Osteoblast (primary cell): ENCODE results near the gene PRKN. TPM values are rescaled to one million over a fixed set of nuclear protein-coding genes. Genes with fewer than 3 reads are reported as not detected.

Experiments used
- DNase-seq: peaks from one replicate; pipeline ENCODE4 v3.0.0; 2011; ENCODE audit warnings: low spot score, mixed read lengths; ENCODE audit not compliant: insufficient read length; ENCODE audit errors: missing footprints
- H2AFZ ChIP-seq: 2 replicates; pipeline ENCODE4 v1.6.0; 2011; ENCODE audit warnings: mild to moderate bottlenecking, low read length
- H3K27ac ChIP-seq: 2 replicates; pipeline ENCODE4 v1.5.1; 2011; ENCODE audit warnings: mild to moderate bottlenecking, low read depth, low read length, moderate library complexity
- H3K27me3 ChIP-seq: 2 replicates; pipeline ENCODE4 v1.6.0; 2012; ENCODE audit warnings: mild to moderate bottlenecking, control low read depth, inconsistent platforms, low read length, moderate library complexity; ENCODE audit not compliant: insufficient read depth
- H3K36me3 ChIP-seq: 2 replicates; pipeline ENCODE4 v1.5.1; 2011; ENCODE audit warnings: mild to moderate bottlenecking, low read length, control low read depth, moderate library complexity; ENCODE audit not compliant: insufficient read depth
- H3K4me1 ChIP-seq: 2 replicates; pipeline ENCODE4 v1.5.1; 2011; ENCODE audit warnings: mild to moderate bottlenecking, low read length, control low read depth, moderate library complexity; ENCODE audit not compliant: insufficient read depth
- H3K4me2 ChIP-seq: 2 replicates; pipeline ENCODE4 v1.6.0; 2011; ENCODE audit warnings: mild to moderate bottlenecking, low read length; ENCODE audit not compliant: insufficient read depth
- H3K4me3 ChIP-seq: fragments of 200-600 bp; sonication (generic); 3 replicates; pipeline ENCODE4 v1.5.1; 2012; ENCODE audit warnings: mild to moderate bottlenecking, low read length, inconsistent platforms; ENCODE audit not compliant: insufficient read depth
- H3K79me2 ChIP-seq: 2 replicates; pipeline ENCODE4 v1.6.0; 2012; ENCODE audit warnings: mild to moderate bottlenecking, low read length, control low read depth, inconsistent platforms; ENCODE audit not compliant: insufficient read depth
- H3K9me3 ChIP-seq: 2 replicates; pipeline ENCODE4 v1.5.1; 2011; ENCODE audit warnings: low read depth, low read length, control low read depth
- H4K20me1 ChIP-seq: 2 replicates; pipeline ENCODE4 v1.6.0; 2012; ENCODE audit warnings: mild to moderate bottlenecking, low read length, control low read depth; ENCODE audit not compliant: insufficient read depth
- total RNA-seq: library from RNA; depleted of rRNA; stranded (reverse); fragments of >200 nt; gene quantifications from 2 replicates; pipeline ENCODE4 v1.2.3, GENCODE V29; 2012
- TF ChIP-seq, protein P1 (sequence below): IDR thresholded peaks from 2 replicates; pipeline ENCODE4 v1.5.1; 2011; ENCODE audit warnings: mild to moderate bottlenecking, low read depth, low read length, moderate library complexity; ENCODE audit errors: extremely low read depth

PRKN gene
- total RNA-seq, 1 donor: 2.9 TPM

DNA sequence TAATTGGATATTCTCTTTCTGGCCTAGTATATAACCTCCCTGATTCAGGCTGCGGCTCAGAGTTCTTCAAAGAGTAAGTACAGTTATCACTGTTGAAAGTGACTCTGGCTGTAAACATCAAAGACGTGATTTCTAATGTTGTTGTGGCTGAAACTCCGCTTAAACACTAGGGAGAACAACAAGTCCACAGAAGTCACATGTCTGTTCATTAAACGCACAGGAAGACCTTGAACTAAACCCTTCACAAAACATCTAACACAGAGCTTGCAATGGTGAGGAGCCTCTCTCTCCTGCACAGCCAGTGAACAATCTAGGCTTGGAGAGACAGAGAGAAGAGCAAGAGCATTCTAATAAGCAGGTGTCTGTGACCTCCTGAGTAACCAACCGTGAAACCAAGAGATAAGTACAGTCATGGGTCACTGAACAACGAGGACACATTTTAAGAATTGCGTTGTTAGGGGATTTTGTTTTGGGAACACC is 249.3 kb downstream of the PRKN start:
- Histone ChIP-seq H3K79me2 (no peaks in the 10 kb centered on the region), H2AFZ (no peak overlapping the region), H3K9me3 (peaks cover 4% of the 10 kb centered on the region), H3K4me3 (no peak overlapping the region), H3K4me1 (no peaks in the 10 kb centered on the region), H3K27ac (no peak overlapping the region), H3K36me3 (no peaks in the 10 kb centered on the region), H3K4me2 (no peak overlapping the region), H4K20me1 (no peaks in the 10 kb centered on the region), H3K27me3 (no peaks in the 10 kb centered on the region)
- DNase-seq: no peak
- TF ChIP-seq, protein P1, sequence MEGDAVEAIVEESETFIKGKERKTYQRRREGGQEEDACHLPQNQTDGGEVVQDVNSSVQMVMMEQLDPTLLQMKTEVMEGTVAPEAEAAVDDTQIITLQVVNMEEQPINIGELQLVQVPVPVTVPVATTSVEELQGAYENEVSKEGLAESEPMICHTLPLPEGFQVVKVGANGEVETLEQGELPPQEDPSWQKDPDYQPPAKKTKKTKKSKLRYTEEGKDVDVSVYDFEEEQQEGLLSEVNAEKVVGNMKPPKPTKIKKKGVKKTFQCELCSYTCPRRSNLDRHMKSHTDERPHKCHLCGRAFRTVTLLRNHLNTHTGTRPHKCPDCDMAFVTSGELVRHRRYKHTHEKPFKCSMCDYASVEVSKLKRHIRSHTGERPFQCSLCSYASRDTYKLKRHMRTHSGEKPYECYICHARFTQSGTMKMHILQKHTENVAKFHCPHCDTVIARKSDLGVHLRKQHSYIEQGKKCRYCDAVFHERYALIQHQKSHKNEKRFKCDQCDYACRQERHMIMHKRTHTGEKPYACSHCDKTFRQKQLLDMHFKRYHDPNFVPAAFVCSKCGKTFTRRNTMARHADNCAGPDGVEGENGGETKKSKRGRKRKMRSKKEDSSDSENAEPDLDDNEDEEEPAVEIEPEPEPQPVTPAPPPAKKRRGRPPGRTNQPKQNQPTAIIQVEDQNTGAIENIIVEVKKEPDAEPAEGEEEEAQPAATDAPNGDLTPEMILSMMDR: no peak

DNA sequence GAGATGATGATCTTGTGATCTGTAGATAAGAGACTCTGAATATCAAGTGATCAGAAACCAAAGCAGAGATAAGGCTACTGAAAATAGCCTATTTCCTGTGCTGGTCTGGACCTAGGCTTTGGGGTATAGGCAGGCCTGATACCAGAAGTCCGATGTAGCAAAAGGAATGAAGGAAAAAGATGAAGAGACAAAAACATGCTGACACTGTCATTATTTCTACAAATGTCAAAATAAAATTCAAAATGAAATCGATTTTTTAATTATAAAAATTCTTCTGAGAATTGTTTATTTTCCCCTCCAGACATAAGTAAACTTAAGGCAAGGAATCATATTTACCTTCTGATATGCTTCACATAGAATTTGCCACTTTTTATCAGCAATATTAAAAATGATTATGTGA is 252.8 kb downstream of the PRKN start:
- Histone ChIP-seq H3K36me3 (no peaks in the 10 kb centered on the region), H4K20me1 (no peaks in the 10 kb centered on the region), H3K9me3 (peaks cover 4% of the 10 kb centered on the region), H3K4me3 (no peak overlapping the region), H3K27me3 (no peaks in the 10 kb centered on the region), H2AFZ (no peak overlapping the region), H3K27ac (no peak overlapping the region), H3K4me1 (no peaks in the 10 kb centered on the region), H3K79me2 (no peaks in the 10 kb centered on the region), H3K4me2 (no peak overlapping the region)
- no peak for DNase-seq
- TF ChIP-seq, protein P1: no peak

DNA sequence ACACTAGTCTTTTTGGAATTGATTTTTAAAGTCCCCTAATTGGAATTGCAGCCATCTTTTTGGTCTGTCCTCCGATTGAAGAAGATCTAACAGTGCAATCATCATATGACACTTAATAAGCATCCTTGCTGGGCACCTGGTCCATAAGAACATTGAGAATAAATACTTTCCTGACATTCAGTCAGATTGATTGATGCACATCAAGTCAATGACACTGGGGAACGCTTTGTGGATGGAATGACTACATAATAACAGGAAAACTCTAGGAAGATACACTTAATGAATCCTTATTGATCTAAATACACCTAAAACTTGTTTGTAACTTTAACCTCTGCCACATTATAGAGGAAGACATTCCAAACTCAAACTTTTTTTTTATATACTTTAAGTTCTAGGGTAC is 255.7 kb downstream of the PRKN start:
- Histone ChIP-seq H3K4me1 (no peaks in the 10 kb centered on the region), H3K27ac (no peak overlapping the region), H4K20me1 (no peaks in the 10 kb centered on the region), H3K4me3 (no peak overlapping the region), H3K9me3 (peaks cover 4% of the 10 kb centered on the region), H3K4me2 (no peak overlapping the region), H3K79me2 (no peaks in the 10 kb centered on the region), H3K27me3 (no peaks in the 10 kb centered on the region), H2AFZ (no peak overlapping the region), H3K36me3 (no peaks in the 10 kb centered on the region)
- TF ChIP-seq, protein P1: no peak
- DNase-seq: no peak

DNA sequence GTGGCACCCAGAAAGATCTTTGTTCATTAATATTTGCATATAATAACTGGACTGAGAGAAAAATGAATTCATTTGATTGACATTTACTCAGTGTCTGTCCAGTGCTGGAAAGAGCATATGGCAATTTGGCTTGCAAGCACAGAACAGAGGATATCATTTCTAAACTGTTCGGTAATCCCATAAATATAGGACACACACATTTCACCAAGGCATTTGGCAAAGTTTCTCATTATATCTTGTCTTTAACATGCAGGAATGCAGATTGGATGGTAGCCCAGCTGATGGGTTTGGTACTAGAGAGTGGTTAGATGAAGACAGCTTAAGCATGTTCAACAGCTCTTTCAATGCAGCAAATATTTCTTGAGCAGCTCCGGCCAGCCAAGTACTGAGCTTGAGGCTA is 259.2 kb downstream of the PRKN start:
- Histone ChIP-seq H3K4me1 (no peaks in the 10 kb centered on the region), H2AFZ (no peak overlapping the region), H4K20me1 (no peaks in the 10 kb centered on the region), H3K27ac (no peak overlapping the region), H3K79me2 (no peaks in the 10 kb centered on the region), H3K36me3 (no peaks in the 10 kb centered on the region), H3K9me3 (no peaks in the 10 kb centered on the region), H3K4me3 (no peak overlapping the region), H3K27me3 (no peaks in the 10 kb centered on the region), H3K4me2 (no peak overlapping the region)
- TF ChIP-seq, protein P1: no peak
- DNase-seq: no peak
